AG09319 (cell line): ENCODE results near the gene C14orf93.
"Not testable (repeated sequence)": the region's sequence is repeated elsewhere in the genome, so short reads cannot be mapped to it uniquely, and the experiment has no call there.

Experiments used
- DNase-seq: peaks from one replicate; pipeline ENCODE4 v3.0.0-alpha.2; 2010; ENCODE audit warnings: low read depth; ENCODE audit errors: extremely low read depth
- TF ChIP-seq, protein P1 (sequence below): IDR thresholded peaks from 2 replicates; pipeline ENCODE4 v1.5.1; 2011; ENCODE audit warnings: low read depth, mild to moderate bottlenecking, inconsistent platforms, low read length, moderate library complexity

C14orf93 gene

DNA sequence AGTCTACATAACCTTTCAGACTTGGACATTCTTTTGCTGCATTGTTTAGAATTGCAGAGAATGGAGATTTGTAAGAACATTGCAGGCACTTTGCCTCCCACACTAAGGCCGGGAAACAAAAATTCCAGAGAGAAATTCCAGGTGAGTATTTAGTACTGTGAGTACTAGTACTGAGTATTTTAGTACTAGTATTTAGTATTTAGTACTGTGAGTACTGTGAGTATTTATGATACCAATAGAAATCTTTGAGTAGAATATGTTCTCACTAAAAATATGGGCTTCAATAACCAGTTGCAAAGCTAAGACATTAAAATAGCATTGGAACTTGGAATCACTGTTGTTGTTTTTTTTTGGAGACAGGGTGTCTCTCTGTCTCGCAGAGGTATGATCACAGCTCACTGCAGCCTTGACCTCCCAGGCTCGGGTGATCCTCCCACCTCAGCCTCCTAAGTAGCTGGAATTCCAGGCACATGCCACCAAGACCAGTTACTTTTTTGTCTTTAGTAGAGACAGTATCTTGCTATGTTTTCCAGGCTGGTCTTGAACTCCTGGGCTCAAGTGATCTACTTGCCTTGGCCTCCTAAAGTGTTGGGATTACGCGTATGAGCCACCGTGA is 47.8 kb downstream of the C14orf93 start:
- TF ChIP-seq, protein P1, sequence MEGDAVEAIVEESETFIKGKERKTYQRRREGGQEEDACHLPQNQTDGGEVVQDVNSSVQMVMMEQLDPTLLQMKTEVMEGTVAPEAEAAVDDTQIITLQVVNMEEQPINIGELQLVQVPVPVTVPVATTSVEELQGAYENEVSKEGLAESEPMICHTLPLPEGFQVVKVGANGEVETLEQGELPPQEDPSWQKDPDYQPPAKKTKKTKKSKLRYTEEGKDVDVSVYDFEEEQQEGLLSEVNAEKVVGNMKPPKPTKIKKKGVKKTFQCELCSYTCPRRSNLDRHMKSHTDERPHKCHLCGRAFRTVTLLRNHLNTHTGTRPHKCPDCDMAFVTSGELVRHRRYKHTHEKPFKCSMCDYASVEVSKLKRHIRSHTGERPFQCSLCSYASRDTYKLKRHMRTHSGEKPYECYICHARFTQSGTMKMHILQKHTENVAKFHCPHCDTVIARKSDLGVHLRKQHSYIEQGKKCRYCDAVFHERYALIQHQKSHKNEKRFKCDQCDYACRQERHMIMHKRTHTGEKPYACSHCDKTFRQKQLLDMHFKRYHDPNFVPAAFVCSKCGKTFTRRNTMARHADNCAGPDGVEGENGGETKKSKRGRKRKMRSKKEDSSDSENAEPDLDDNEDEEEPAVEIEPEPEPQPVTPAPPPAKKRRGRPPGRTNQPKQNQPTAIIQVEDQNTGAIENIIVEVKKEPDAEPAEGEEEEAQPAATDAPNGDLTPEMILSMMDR = no peak
- DNase-seq = no peak

DNA sequence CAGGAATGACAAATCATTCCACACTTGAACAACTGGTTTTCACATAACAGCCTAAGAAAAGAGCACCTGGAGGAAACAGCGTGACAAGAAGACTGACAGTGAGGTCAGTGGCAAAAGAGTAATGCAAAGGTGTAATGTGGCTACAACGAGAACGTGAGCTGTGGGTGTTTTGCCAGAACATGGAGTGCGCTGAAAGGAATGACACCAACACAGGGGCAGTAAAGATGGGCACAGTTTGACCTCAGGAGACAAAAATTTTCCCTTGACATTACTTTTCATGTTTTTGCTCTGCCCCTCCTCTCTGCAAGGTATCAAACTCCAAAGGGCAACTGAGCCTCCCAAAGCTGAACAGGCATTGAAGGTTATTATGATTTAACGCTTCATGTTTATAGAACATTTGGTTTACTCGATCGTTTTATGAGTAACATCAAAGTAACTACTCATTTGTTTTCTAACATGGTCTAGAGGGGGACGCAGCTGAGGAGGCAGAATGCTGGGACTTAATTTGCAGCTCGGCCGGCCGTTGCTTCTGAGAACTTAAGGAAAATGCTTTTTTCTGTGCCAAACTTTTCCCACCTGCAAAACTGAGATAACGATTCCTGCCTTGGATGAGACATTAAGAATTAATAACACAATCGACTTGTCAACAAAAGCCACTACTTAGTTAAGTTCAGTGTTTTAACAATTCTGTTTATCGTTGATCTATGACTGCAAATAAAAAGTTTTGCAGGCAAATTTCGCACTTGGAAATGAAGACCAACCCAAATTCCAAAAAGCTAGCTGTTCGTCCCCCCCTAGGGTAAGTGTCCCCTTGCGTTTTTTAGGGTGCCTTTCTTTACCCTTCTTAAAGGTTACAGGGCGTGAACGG is 54.0 kb downstream of the C14orf93 start:
- TF ChIP-seq, protein P1 = no peak
- DNase-seq = no peak

DNA sequence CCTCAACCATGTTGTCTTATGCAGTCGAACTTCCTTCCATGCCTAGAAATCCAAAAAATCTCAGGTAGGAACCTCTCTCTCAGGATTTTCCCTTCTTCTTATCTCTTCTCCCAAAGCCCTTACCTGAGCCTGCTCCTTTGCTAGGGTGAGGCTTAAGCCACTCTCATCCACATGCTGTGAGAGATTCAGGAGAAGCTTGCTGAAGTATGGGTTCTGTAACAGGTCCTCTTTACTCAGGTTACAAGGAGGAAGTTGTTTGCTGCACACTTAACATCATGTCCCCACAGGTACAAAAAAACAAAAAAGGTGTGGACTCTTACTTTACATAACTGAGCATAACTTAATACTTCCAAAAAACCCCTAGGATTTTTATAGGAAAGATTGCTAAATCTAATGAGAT is 57.5 kb downstream of the C14orf93 start:
- TF ChIP-seq, protein P1 = no peak
- DNase-seq = no peak

DNA sequence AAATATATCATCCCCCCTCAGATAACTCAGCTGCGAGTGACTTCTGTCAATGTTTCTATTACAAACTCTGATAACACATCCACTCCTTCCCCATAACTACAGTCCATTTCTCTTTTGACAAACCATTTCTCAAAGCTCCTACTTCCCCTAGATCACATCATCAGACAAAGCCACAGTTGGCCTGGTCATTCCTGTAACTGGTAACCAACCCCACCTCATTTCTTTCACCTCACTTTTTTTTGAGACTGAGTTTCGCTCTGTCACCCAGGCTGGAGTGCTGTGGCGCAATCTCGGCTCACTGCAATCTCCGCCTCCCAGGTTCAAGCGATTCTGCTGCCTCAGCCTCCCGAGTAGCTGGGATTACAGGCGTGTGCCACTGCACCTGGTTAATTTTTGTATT is 58.1 kb downstream of the C14orf93 start:
- DNase-seq = not testable (repeated sequence)

DNA sequence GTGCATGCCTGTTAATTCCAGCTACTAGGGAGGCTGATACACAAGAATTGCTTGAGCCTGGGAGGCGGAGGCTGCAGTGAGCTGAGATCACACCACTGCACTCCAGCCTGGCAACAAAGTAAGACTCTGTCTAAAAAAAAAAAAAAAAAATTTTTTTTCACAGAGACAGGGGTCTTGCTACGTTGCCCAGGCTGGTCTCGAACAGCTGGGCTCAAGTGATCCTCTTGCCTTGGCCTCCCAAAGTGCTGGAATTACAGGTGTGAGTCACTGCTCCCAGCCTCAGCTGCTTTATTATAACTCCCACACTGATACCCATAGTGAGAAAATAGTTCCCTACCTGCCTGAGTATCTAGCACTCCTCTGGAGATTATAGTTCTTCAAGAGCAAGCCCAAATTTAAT is 64.3 kb downstream of the C14orf93 start:
- DNase-seq = no peak
- TF ChIP-seq, protein P1 = no peak

DNA sequence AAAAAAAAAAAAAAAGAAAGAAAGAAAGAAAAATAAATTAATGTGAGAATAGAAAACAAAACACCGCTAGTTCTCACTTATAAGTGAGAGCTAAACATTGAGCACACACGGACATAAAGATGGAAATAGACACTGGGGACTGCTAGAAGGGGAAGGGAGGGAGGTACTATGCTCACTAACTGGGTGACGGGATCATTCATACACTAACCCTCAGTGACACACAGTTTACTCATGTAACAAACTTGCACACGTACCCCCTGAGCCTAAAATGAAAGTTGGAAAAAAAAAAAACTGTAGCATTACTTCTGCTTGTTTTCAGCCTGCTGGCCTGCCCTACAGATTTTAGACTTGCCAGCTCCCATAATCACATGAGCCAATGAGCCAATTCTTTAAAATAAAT is 70.3 kb downstream of the C14orf93 start:
- TF ChIP-seq, protein P1 = no peak
- DNase-seq = no peak
